ENCODE results near the gene ST3GAL3. TPM values are rescaled to one million over a fixed set of nuclear protein-coding genes. Genes with fewer than 3 reads are reported as not detected.

Gene ST3GAL3
- total RNA-seq, 1 experiment from 2014 or later = 26.8 TPM

DNA sequence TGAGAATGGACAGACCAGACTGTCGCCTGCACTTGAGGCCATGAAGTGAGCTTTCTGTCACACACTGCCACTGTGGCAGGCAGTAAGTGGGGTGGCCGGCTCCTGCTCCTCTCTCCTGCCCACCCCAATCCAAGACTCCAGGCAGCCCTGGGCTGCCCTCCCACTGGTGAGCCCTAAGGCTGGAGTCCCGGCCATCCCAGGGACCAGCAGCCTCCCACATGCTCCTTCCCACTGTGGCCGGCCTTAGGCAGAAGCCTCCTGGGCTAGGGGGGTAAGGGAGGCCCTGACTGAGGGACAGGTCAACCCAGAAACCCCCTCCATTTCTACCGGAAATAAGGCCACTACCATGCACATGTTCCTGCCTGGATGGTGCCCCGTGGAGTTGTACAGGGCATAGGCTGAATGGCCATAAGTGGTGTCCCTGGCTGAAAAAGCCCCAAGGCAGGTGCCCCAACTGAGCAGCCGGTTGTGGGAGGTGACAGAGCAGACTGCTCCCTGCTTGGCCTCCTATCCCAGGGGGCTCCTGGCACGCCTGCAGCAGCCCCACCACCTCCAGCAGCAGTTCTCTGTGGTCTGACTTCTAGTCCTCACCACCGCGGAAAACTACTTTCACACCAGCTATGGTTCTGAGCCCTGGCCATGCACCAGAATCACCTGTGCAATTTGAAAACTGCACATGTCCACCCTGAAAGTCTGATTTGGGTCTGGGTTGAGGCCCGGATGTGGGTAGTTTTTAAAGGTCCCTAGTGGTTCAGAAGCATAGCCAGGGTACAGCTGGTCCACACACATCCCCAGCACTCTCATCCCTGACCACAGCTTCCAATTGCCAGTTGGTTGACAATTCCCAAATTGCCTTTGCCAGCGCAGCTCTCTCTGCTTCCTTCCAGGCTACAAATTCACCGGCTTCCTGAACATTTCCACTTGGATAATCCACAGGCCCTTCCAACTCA is 224.7 kb downstream of the ST3GAL3 start:
- H3K27ac ChIP-seq (ENCODE audit: low read depth, low read length, poor library complexity, severe bottlenecking) = no peak overlapping the region
- H3K4me1 ChIP-seq (ENCODE audit: insufficient read depth, low read length, poor library complexity, severe bottlenecking) = peaks cover 30% of the 10 kb centered on the region
- H3K27me3 ChIP-seq (replicated peaks; ENCODE audit: insufficient read depth, low read depth, low read length, poor library complexity) = no peaks in the 10 kb centered on the region
- BruUV-seq (replicated peaks) = no TSS peak
- no peak overlapping the region for H3K4me3 ChIP-seq (ENCODE audit: low read depth, low read length, poor library complexity, severe bottlenecking)
- intact Hi-C loops (cut with micrococcal nuclease; ENCODE audit: unreplicated experiment) = no loop called here
- peaks cover 8% of the 10 kb centered on the region for H3K36me3 ChIP-seq (ENCODE audit: insufficient read depth, low read length, poor library complexity, severe bottlenecking)
- TF ChIP-seq EZH2 (IDR thresholded peaks at IDR 0.05; ENCODE audit: borderline replicate concordance, low read depth, low read length, poor library complexity, severe bottlenecking) = no peak
- DNase-seq (ENCODE audit: low spot score) = no peak
- ChIA-PET CTCF (interaction anchor here (1.6 to 7.0 kb wide), 2 partner anchors 167 to 168 kb away, joined by 11 to 238 read pairs; no protein-coding TSS in a partner anchor), POLR2A (ENCODE audit: low non-redundant PET) (no interaction called here)
- H3K9me3 ChIP-seq (ENCODE audit: low read depth, low read length, poor library complexity, severe bottlenecking) = no peaks in the 10 kb centered on the region

DNA sequence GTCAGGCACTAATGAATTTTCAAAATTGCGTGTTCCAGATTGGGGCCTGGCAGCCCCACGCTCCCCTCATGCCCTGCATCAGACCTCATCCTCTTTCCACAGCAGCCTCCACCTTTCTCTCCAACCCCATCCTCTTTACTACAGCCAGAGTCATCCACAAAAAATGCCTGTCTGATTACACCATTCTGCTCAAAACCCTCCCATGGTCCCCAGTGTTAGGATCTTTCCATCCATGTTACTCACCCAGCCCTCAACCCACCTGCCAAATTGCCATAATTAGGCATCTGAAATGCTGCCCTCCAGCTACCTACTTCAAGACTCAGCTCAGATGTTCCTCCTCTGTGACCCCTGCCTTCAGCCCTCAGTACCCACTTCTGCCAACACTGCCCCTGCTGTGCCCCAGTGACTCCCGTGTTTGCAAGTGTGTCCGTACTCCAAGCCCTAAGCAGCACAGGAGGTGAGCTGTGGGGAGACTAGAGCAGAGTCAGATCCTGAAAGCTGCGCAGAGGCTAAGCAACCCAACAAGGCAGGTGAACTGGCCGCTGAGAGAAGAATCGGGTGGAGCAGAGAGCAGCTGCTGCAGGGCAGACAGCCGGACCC is 225.6 kb downstream of the ST3GAL3 start:
- Histone ChIP-seq H3K4me1 (ENCODE audit: insufficient read depth, low read length, poor library complexity, severe bottlenecking) (peaks cover 32% of the 10 kb centered on the region), H3K27ac (ENCODE audit: low read depth, low read length, poor library complexity, severe bottlenecking) (peak overlapping the region; percentile 63), H3K9me3 (ENCODE audit: low read depth, low read length, poor library complexity, severe bottlenecking) (no peaks in the 10 kb centered on the region), H3K4me3 (ENCODE audit: low read depth, low read length, poor library complexity, severe bottlenecking) (peak overlapping the region; percentile 53), H3K27me3 (replicated peaks; ENCODE audit: insufficient read depth, low read depth, low read length, poor library complexity) (no peaks in the 10 kb centered on the region), H3K36me3 (ENCODE audit: insufficient read depth, low read length, poor library complexity, severe bottlenecking) (peaks cover 14% of the 10 kb centered on the region)
- POLR2A ChIA-PET (ENCODE audit: low non-redundant PET) = no interaction called here
- intact Hi-C loops (cut with micrococcal nuclease; ENCODE audit: unreplicated experiment) = no loop called here
- CTCF ChIA-PET = interaction anchor here (0.6 to 7.0 kb wide), 2 partner anchors 164 to 168 kb away, joined by 3 to 238 read pairs; no protein-coding TSS in a partner anchor
- TF ChIP-seq EZH2 (IDR thresholded peaks at IDR 0.05; ENCODE audit: borderline replicate concordance, low read depth, low read length, poor library complexity, severe bottlenecking) (no peak), CTCF (conservative IDR thresholded peaks at IDR 0.05; ENCODE audit: low read depth, low read length) (no peak)
- no TSS peak for BruUV-seq (replicated peaks)
- no peak for DNase-seq (ENCODE audit: low spot score)

- Histone ChIP-seq H3K36me3 (ENCODE audit: insufficient read depth, low read length, poor library complexity, severe bottlenecking) (peaks cover 14% of the 10 kb centered on the region), H3K27ac (ENCODE audit: low read depth, low read length, poor library complexity, severe bottlenecking) (peak within 1 kb of the TSS; percentile 63), H3K4me1 (ENCODE audit: insufficient read depth, low read length, poor library complexity, severe bottlenecking) (peaks cover 32% of the 10 kb centered on the region), H3K9me3 (ENCODE audit: low read depth, low read length, poor library complexity, severe bottlenecking) (no peaks in the 10 kb centered on the region), H3K27me3 (replicated peaks; ENCODE audit: insufficient read depth, low read depth, low read length, poor library complexity) (no peaks in the 10 kb centered on the region), H3K4me3 (ENCODE audit: low read depth, low read length, poor library complexity, severe bottlenecking) (peak within 1 kb of the TSS; percentile 53)
- intact Hi-C loops (cut with micrococcal nuclease; ENCODE audit: unreplicated experiment) = loop anchor here (1.0 to 2.0 kb wide), 3 partner anchors 73 to 405 kb away; no protein-coding TSS in a partner anchor
- TF ChIP-seq EZH2 (IDR thresholded peaks at IDR 0.05; ENCODE audit: borderline replicate concordance, low read depth, low read length, poor library complexity, severe bottlenecking) (no peak), CTCF (conservative IDR thresholded peaks at IDR 0.05; ENCODE audit: low read depth, low read length) (no peak)
- ChIA-PET POLR2A (ENCODE audit: low non-redundant PET) (no interaction called here), CTCF (interaction anchor here (0.5 to 7.0 kb wide), 6 partner anchors 18 to 228 kb away, joined by 3 to 238 read pairs (median 3); no protein-coding TSS in a partner anchor)
- BruUV-seq (replicated peaks) = no TSS peak
- DNase-seq (ENCODE audit: low spot score) = peak; percentile 49
Measured at GRCh38 chr1:43933386-43934100, 226.2 kb downstream of the ST3GAL3 start, which contains the start of gene ARTN. Gene ARTN (plus strand): TSS chr1:43933801. CDS start chr1:43935657, 1,856 bp downstream.

All from A673 (cell line).